Endothelial cell (in vitro differentiated cells): ENCODE measurements around the gene LRBA. TPM values are rescaled to one million over a fixed set of nuclear protein-coding genes. Genes with fewer than 3 reads are reported as not detected.
A peak's percentile ranks its signal among the peaks of the same experiment; 100 is the strongest.

Source experiments
- DNase-seq: peaks from one replicate; pipeline ENCODE4 v3.0.0; 2021; ENCODE audit warnings: low spot score
- H3K27ac Mint-ChIP-seq: one replicate; pipeline ENCODE4 v1.8.0; 2021; ENCODE audit warnings: mixed read lengths, inconsistent platforms; ENCODE audit not compliant: unreplicated experiment
- H3K27me3 Mint-ChIP-seq: one replicate; pipeline ENCODE4 v1.8.0; 2021; ENCODE audit warnings: mild to moderate bottlenecking, moderate library complexity, mixed read lengths, inconsistent platforms; ENCODE audit not compliant: unreplicated experiment
- H3K36me3 Mint-ChIP-seq: one replicate; pipeline ENCODE4 v1.8.0; 2021; ENCODE audit warnings: mild to moderate bottlenecking, low read depth, mixed read lengths, inconsistent platforms; ENCODE audit not compliant: unreplicated experiment
- H3K4me1 Mint-ChIP-seq: one replicate; pipeline ENCODE4 v1.8.0; 2021; ENCODE audit warnings: mild to moderate bottlenecking, mixed read lengths, inconsistent platforms; ENCODE audit not compliant: unreplicated experiment
- H3K4me3 Mint-ChIP-seq: one replicate; pipeline ENCODE4 v1.8.0; 2021; ENCODE audit warnings: mild to moderate bottlenecking, mixed read lengths, inconsistent platforms; ENCODE audit not compliant: unreplicated experiment
- H3K9me3 Mint-ChIP-seq: one replicate; pipeline ENCODE4 v1.8.0; 2021; ENCODE audit warnings: mixed read lengths, inconsistent platforms; ENCODE audit not compliant: unreplicated experiment
- total RNA-seq: library from RNA; stranded (reverse); fragmentation: NEBNext Ultra II Directional; extraction: Animal tissue kit (Norgen Biotek cat#: 25700); gene quantifications from one replicate; pipeline ENCODE4 v1.2.1, GENCODE V29; 2021; ENCODE audit not compliant: unreplicated experiment
- TF ChIP-seq, protein P1 (sequence below): fragments of 200-600 bp; sonication (generic); IDR thresholded peaks from one replicate; pipeline ENCODE4 v1.5.0; 2021; ENCODE audit warnings: antibody characterized with exemption; ENCODE audit not compliant: unreplicated experiment

Gene LRBA
- total RNA-seq, 1 donor from 2014 or later: 44.3 TPM

DNA sequence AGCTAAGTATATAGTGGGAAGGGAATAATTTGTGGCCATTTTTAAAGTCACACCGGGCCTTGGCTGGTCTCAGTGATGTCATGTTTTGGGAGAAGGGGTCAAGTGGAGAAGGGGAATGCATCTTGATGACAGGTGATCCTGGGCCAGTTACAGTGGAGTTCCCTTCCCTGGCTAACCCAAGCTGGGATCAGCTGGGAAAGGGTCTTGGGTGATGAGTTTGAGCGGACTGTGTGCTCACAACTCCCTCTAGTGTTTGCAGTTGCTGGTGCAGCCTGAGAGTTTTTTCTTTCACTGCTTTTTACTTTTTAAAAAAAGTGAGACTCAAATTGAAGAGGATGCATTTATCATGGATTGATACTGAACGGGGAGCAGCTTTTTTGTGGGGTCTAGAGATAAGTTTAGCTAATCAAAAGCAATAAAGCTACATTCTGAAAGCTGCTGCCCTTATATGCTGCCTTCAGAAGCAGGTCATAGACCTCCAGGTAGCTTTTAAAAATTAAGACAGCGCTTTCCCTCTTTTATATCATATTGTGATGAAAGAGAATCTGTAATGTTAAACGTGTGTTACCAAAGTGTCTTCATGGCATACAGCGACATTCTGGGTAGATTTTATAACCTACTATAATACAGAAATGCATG, 772.1 kb downstream of the LRBA start:
- no peak overlapping the region for H3K4me3 Mint-ChIP-seq
- no peak overlapping the region for H3K27ac Mint-ChIP-seq
- H3K27me3 Mint-ChIP-seq: no peaks in the 10 kb centered on the region
- H3K4me1 Mint-ChIP-seq: no peaks in the 10 kb centered on the region
- H3K9me3 Mint-ChIP-seq: no peaks in the 10 kb centered on the region
- TF ChIP-seq, protein P1, sequence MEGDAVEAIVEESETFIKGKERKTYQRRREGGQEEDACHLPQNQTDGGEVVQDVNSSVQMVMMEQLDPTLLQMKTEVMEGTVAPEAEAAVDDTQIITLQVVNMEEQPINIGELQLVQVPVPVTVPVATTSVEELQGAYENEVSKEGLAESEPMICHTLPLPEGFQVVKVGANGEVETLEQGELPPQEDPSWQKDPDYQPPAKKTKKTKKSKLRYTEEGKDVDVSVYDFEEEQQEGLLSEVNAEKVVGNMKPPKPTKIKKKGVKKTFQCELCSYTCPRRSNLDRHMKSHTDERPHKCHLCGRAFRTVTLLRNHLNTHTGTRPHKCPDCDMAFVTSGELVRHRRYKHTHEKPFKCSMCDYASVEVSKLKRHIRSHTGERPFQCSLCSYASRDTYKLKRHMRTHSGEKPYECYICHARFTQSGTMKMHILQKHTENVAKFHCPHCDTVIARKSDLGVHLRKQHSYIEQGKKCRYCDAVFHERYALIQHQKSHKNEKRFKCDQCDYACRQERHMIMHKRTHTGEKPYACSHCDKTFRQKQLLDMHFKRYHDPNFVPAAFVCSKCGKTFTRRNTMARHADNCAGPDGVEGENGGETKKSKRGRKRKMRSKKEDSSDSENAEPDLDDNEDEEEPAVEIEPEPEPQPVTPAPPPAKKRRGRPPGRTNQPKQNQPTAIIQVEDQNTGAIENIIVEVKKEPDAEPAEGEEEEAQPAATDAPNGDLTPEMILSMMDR: peak; percentile 93
- no peaks in the 10 kb centered on the region for H3K36me3 Mint-ChIP-seq
- peak; percentile 56 for DNase-seq

DNA sequence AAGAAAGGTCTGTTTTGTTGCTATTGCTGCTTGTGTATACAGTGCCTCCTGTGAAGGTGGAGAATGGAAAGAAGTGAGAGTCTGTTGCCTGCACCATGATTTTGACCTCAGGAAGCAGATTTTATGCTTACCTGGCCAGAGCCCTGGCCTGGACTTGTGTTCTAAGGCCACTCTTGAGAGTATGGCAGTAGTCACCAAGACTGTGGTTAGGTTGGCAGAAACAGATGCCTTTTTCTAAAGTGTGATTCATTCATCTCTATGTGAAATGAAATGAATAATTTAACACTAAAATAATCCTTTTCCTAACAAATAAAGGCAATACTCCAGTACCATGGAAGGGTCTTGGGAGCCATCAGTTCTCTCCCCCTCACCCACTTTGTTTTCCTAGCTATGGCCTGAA, 775.1 kb downstream of the LRBA start:
- H3K36me3 Mint-ChIP-seq: no peaks in the 10 kb centered on the region
- H3K9me3 Mint-ChIP-seq: no peaks in the 10 kb centered on the region
- no peaks in the 10 kb centered on the region for H3K27me3 Mint-ChIP-seq
- no peak overlapping the region for H3K27ac Mint-ChIP-seq
- TF ChIP-seq, protein P1: no peak
- no peak for DNase-seq
- H3K4me3 Mint-ChIP-seq: no peak overlapping the region
- no peaks in the 10 kb centered on the region for H3K4me1 Mint-ChIP-seq

DNA sequence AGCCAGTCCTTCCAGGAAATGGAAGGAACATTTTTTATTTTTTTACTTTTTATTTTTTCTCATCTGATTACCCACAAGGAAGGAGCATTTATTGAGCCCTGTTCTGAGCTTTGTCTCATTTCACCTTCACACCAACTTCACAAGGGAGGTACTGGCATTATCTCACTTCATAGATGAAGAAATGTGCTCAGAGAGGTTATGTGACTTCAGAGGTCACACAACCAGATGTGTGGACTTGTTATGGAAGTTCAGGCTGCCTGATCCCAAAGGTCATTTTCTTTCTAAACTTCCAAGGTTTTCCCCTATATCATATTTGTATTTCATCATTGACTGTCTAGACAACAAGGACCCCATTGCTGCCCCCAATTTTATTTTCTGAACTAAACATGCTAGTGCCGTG, 776.5 kb downstream of the LRBA start:
- no peak for DNase-seq
- TF ChIP-seq, protein P1: no peak
- Mint-ChIP-seq H3K4me3 (no peak overlapping the region), H3K36me3 (no peaks in the 10 kb centered on the region), H3K27ac (no peak overlapping the region), H3K4me1 (no peaks in the 10 kb centered on the region), H3K27me3 (no peaks in the 10 kb centered on the region), H3K9me3 (no peaks in the 10 kb centered on the region)

DNA sequence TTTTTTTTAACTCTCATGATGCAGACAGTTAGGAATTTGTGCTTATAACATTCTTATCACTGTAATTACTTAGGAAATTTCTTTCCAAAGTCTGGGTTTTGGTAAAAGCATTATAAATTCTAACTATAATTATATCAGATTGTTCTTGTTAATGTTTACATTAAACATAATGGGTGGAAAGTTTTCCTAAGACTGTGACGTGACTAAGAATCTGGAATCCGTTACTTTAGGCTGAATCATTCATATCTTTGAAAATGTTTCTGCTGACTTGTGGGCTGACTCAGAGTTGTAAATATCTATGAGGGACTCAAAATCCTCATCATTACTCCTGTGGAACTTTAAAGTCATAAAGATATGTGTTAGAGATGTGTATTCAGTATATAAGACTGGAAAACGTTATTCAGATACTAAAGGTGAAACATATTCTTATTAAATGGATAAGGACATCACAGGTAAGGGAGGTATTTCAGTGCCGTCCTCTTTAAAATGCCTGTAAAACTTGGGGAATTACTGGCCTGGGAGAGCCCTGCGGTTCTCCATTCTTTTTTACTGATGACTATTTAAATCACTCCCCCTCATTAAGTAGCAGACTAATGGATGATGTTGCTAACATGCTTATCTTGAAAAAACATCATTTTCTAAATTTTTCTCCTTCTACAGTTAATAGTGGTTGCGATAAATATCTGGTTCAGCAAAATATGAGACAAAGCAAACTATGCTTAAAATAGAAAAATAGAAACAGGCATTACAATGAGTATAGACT, 777.8 kb downstream of the LRBA start:
- TF ChIP-seq, protein P1: no peak
- no peaks in the 10 kb centered on the region for H3K4me1 Mint-ChIP-seq
- no peaks in the 10 kb centered on the region for H3K36me3 Mint-ChIP-seq
- H3K27ac Mint-ChIP-seq: no peak overlapping the region
- DNase-seq: no peak
- no peak overlapping the region for H3K4me3 Mint-ChIP-seq
- H3K9me3 Mint-ChIP-seq: no peaks in the 10 kb centered on the region
- H3K27me3 Mint-ChIP-seq: no peaks in the 10 kb centered on the region

DNA sequence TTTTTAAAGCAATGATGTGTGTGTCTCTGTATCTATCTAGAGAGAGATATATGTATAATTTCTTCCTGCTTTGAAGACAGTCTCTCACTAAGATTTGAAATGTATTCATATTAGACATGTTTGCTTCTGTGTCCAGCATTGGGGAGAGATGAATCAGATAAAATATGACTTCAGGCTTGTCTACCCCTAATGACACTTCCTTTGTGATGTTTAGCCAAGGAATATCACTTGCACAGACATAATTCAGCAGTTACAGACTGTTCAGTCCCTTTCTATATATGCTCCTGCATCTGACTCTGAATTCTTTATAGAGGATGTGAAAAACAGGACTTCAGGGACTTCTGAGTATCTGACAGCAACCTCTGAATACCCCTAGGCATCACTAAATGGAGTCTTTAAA, 778.5 kb downstream of the LRBA start:
- TF ChIP-seq, protein P1: no peak
- no peaks in the 10 kb centered on the region for H3K36me3 Mint-ChIP-seq
- no peak overlapping the region for H3K4me3 Mint-ChIP-seq
- H3K27ac Mint-ChIP-seq: no peak overlapping the region
- H3K27me3 Mint-ChIP-seq: no peaks in the 10 kb centered on the region
- no peaks in the 10 kb centered on the region for H3K9me3 Mint-ChIP-seq
- no peak for DNase-seq
- no peaks in the 10 kb centered on the region for H3K4me1 Mint-ChIP-seq
